Measurements from ENCODE around the gene SECTM1.
"Not testable (repeated sequence)": the region's sequence is repeated elsewhere in the genome, so short reads cannot be mapped to it uniquely, and the experiment has no call there.

Gene SECTM1

DNA sequence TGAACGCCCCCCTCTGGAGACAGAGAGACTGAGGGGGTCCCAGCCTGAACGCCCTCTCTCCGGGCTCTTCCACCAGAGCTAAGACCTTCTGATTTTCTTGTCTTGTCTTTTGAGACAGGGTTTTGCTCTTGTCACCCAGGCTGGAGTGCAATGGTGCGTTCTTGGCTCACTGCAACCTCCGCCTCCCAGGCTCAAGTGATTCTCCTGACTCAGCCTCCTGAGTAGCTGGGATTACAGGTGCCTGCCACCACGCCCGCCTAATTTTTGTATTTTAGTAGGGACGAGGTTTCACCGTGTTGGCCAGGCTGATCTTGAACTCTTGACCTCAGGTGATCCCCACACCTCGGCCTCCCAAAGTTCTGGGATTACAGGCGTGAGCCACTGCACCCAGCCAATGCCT is 14.4 kb upstream of the SECTM1 start:
- DNase-seq (ENCODE audit: low spot score): not testable (repeated sequence)

DNA sequence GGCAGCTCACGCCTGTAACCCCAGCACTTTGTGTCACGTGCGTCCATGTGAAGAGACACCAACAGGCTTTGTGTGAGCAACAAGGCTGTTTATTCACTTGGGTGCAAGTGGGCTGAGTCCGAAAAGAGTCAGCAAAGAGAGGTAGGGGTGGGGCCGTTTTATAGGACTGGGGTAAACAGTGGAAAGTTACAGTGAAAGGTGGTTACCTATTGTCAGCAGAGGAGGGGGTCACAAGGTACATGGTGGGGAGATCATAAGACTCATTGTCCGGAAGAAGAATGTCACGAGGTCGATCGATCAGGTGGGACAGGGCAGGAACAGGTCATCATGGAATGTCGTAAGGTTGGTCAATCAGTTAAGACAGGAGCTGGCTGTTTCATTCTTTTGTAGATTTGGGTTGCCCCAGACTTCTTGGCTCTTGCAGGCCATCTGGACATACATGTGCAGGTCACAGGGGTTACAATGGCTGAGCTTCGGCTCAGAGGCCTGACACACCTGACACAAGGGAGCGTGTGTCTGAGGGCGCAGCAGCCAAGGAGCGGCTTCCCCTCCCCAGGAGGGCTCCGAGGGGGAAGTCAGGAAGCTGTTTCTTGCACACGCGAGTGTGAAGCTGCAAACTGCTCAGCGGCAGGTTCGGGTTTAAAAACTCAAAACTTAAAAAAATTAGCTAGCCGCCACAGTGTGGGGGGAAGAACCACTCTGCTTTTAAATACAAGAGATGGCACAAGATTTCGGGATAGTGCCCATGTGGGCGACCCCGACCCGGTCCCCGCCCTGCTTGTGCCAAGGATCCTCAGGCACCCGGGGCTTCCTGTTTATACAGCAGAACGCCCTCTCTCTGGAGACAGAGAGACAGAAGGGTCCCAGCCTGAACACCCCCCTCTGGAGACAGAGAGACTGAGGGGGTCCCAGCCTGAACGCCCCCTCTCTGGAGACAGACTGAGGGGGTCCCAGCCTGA is 13.1 kb upstream of the SECTM1 start:
- no peak for DNase-seq (ENCODE audit: low spot score)

- DNase-seq (ENCODE audit: low spot score): no peak
Observed at GRCh38 chr17:82345151-82345976, 11.8 kb upstream of the SECTM1 start.

- DNase-seq (ENCODE audit: low spot score): no peak
Observed at GRCh38 chr17:82344175-82344907, 10.8 kb upstream of the SECTM1 start.

DNA sequence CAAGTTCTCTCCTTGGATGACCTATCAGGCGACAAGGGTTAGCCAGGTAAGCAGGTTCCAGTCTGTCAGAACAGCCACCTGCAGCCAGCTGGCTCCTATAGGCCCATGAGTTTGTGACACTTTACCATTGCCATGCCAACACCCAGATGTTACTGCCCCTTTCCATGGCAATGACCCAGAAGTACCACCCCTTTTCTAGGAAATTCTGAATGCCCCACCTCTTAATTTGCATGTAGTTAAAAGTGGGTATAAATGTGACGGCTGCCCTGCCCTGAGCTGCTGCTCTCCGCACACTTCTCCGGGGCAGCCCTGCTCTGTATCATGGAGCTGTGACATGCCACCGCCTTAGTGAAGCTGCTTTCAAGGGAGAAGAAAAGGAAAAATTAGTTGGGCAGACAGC is 10.0 kb upstream of the SECTM1 start:
- DNase-seq (ENCODE audit: low spot score): no peak

DNA sequence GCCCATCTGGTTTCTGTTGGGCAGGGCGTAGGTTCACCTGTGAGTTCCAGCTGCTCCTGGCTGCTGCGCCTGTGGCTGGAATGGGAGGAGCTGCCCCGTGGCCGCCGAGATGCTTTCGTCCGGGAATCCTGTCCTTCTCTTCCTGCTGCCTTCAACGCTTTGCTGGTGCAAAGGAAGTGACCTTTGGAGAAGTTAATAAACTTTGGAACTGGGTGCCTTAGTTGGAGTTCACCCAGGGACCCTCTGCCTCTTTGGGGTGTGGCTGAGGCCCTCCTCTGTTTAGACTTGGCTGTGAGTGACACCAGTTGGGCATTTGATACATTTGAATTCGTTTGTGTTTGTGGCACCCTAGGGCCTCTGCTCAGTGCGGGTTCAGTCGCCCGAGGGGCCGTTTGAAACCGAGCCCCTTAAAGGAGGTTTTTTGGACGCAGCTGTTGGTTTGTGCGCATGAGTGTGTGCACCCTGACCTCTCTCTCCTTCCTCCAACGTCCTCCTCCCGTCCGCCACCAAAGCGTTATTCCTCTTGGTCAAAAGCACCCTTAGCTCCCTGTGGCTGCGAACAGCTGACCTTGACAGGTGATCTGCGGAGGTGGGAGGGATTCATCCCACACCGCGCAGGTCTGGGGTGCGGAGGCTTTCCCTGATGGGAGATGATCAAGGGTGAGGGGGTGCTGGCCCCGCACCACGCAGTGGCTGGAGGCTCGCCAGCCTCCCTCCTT is 9.0 kb upstream of the SECTM1 start:
- no peak for DNase-seq (ENCODE audit: low spot score)

DNA sequence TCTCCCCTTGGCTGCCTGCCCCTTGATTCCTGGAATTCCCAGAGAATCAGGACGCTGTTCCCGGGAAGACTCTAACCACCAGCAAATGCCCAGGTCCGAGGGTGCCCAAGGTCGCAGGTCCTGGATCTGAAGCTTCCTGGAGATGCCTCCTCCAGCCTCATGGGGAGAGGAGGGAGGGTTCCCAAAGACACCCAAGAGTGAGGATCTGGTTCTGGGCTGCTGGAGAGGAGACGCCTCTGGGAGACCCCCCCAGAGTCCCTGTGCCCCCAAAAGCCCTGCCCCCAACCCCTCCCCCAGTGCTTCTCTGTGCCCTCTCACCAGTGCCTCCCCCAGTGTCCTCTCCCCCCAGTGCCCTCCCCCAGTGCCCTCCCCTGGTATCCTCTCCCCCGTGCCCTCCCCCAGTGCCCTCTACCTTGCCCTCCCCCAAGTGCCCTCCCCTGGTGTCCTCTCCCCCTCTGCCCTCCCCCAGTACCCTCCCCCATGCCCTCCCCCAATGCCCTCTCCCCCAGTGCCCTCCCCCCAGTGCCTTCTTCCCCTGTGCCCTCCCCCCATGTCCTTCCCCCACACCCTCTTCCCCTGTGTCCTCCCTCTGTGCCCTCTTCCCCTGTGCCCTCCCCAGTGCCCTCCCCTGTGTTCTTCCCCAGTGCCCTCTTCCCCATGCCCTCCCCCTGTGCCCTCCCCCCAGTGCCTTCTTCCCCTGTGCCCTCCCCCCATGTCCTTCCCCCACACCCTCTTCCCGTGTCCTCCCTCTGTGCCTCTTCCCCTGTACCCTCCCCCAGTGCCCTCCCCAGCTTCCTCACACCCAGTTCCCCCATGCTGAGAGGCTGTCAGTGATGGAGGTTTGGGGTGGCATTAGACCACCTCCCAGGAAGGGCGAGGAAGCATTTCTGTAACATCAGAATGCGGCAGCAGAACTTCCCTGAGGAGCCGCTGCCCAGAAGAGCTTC is 6.3 kb upstream of the SECTM1 start:
- DNase-seq (ENCODE audit: low spot score): no peak

- DNase-seq (ENCODE audit: low spot score): no peak
Observed at GRCh38 chr17:82338858-82339633, 5.5 kb upstream of the SECTM1 start.

DNA sequence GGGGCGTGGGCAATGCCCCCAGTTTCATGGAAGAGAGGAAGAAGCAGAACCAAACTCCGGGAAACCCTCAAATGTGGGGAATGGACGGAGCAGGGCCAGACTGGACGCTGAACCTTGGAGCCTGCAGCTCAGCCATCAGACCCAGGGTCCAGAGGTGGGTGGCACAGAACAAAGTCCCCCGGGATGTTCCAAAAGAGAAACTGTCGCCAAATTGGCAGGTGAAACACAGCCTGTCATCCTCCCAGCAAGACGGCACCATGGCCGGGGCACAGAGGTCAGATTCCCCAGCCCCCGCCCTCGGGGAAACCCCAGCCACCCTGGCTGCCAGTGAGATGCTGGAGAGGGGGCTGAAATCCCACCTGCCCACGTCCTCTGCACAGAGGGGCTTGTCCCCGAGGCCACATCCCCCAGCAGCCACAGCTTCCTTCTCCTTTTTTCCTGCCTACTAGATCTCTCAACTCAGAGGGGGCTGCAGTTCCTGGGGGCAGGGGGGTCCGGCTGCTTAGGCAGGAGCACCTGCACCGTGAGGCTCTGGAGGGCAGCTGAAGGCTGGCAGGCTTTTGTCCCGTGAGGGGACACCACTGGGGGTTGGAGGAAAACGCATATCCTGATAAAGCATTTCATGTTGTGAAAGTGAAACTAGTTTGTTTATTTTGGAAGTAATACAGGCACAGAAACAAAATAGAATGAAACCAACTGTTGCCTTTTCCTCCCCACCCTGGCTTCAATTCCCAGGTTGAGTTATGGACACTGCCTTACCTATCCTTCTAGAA is 1.2 kb upstream of the SECTM1 start:
- DNase-seq (ENCODE audit: low spot score): no peak

GRCh38 chr17:82334204-82334621 is 647 bp upstream of the SECTM1 start:
- DNase-seq (ENCODE audit: low spot score): no peak

DNA sequence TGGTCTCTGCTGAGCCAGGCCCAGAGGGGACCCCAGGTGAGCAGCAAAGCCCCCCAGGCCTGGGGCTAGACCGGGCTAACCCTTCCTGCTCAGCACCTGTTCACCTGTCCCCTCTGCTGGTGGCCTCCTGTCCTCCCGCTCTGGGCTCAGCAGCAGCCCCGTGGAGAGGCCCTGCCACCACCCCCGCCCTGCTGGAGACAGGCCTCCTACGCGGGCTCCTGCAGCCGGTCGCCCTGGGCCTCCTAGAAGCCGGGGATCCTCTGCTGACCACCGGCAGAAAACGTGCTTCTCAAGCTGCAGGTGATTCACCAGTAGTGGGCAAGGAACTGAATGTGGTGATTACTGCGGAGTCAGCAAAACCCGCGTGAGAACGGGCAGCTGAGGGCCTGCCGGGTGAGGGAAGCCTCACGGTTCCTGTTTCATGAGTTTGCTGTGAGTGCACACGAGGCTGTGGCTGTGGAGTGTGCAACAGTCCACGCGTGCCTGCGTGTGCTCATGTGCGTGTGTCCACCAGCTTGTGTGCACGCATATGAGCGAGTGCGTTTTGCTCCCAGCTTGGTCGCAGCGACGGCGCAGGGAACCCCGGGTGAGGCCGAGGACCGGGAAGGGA is 792 bp downstream of the SECTM1 start:
- peak; percentile 37 for DNase-seq (ENCODE audit: low spot score)

- DNase-seq (ENCODE audit: low spot score): no peak
Observed at GRCh38 chr17:82331345-82331939, 2.1 kb downstream of the SECTM1 start.

GRCh38 chr17:82330322-82331239 is 3.0 kb downstream of the SECTM1 start:
- no peak for DNase-seq (ENCODE audit: low spot score)

DNA sequence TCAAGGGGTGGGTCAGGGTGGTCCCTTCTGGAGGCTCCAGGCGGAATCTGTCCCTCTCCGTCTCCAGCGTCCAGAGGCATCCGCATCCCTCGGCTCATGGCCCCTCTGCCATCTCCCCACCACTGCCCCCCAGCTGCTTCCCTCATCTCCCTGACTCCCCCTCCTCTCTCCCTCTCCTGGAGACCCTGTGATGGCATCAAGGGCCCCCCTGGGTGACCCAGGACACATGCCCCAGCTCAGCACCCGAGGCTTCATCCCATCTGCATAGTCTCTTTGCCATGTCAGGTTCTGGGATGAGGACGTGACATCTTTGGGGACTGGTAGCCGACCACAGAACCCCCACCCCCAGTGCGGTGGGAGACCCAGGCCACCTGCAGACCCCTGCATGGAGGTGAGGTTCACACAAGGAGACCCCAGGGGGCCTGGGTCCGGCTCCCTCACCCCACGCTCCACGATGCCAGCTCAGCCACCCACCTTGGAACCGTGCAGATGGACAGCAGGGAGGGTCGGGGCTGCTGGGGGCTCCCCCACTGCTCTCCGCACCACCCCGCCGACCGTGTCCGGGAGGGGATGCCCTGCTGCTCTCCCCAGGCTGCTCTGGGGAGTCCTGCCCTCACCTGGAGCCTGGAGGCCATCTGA is 3.8 kb downstream of the SECTM1 start:
- no peak for DNase-seq (ENCODE audit: low spot score)

DNA sequence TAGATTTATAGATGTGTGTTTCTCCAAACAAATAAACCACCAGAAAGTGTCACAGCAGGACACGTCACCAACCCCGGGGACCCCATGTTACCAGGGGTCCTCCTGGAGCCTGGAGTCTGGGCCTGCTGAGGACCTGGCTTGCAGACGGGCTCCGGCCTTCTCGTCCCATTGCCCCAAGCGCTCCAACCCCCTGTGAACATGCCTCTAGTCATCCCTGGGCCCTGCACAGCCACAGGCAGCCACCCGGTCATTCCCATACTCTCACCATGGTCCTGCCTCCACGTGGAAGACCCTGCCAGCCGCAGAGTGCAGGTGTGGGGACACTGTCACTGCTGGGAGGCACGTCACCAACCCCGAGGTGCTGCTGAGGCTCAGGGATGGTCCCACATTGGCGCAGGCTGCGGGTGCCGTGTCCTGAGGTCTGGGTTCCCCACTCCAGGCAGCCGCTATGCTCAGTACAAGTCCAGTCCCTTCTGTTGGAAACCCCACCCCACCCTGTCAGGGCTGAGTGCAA is 4.5 kb downstream of the SECTM1 start:
- DNase-seq (ENCODE audit: low spot score): no peak

Data from CD4-positive, alpha-beta T cell treated with Interleukin-15 for 4 hours (primary cell).